ENCODE data around the gene KRTAP5-3. TPM values are rescaled to one million over a fixed set of nuclear protein-coding genes. Genes with fewer than 3 reads are reported as not detected.

Gene KRTAP5-3
- total and polyA plus RNA-seq, 2 donors (not counting 1 experiment from before 2014, with no cell fraction given) = not detected

DNA sequence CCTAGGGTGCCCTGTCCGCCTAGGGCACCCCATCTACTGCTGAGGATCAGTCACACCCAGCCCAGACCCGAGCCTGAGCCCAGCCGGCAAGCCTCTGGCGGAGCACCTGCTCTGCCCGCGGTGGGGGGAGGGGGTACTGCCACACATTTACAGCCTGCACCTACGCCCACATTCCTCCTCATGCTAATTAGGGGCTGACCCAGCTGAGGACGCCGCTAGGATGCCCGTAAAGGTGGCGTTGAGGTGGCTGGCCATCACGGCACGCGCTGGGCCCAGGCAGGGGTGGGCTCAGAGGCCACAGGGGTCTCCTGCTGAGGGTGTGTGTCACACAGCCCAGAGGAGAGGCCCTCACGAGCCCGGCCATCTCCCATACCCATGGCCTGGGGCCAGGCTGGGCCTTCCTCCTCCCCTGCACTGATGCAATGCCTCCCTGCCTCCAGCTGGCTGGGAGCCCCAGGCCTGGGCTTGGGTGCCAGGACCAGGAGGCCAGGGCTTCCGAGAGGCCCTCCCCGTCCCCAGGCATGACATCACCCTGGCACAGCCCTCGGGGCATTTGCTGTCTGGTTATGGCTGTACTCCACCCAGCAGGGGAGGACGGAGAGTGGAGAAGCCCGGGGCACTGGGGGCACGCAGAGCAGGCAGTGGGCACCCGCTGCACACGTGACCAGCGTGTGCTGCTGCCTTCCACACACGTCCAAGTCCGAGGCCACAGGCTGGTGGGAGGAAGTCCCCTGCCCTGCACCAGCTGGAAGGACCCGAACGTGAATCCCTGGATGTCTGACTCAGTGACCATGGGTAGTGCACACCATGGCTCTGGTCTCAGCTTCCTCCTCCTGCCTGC is 48.9 kb downstream of the KRTAP5-3 start:
- DNase-seq (peak; percentile 67), ATAC-seq (ENCODE audit: low read depth) (peak; percentile 70)
- H3K9me3 ChIP-seq (ENCODE audit: control extremely low read depth in 1 of 3, control insufficient read depth in 2 of 3, insufficient read depth in 1 of 3, low read length in 2 of 3) = peaks cover 0 to 3% (median 0%) of the 10 kb centered on the region in 3 donors
- H4K20me1 ChIP-seq (ENCODE audit: control insufficient read depth, insufficient read depth, low read length, poor library complexity, severe bottlenecking) = no peaks in the 10 kb centered on the region
- no peak overlapping the region for H3K4me2 ChIP-seq (replicated peaks; ENCODE audit: low read depth, low read length, poor library complexity, severe bottlenecking)
- H3K36me3 ChIP-seq (replicated peaks in 1 of 2; ENCODE audit: control extremely low read depth in 1 of 2, control insufficient read depth in 1 of 2, extremely low read depth in 1 of 2, insufficient read depth in 2 of 2, low read length in 1 of 2) = no peaks in the 10 kb centered on the region
- H3K9ac ChIP-seq (ENCODE audit: low read length) = no peak overlapping the region
- H3K27me3 ChIP-seq (replicated peaks in 1 of 4; ENCODE audit: control extremely low read depth in 1 of 4, control insufficient read depth in 3 of 4, insufficient read depth in 4 of 4, low read length in 3 of 4) = peaks cover 0 to 24% (median 6%) of the 10 kb centered on the region in 4 experiments
- CTCF ChIA-PET = interaction anchor here (1.0 to 1.5 kb wide), 2 partner anchors 15 to 16 kb away, joined by 3 read pairs; no protein-coding TSS in a partner anchor
- 70% methylated on average over 23 of the region's 29 CpGs for WGBS (ENCODE audit: insufficient coverage)
- Mint-ChIP-seq H3K27me3 (peaks cover 18% of the 10 kb centered on the region), H3K4me3 (no peak overlapping the region), H3K9me3 (ENCODE audit: insufficient read depth) (no peaks in the 10 kb centered on the region), H3K27ac (no peak overlapping the region), H3K4me1 (peaks cover 7% of the 10 kb centered on the region)
- H3K4me3 ChIP-seq (ENCODE audit: control extremely low read depth in 1 of 5, extremely low read depth in 1 of 5, insufficient read depth in 1 of 5, low read depth in 2 of 5, low read length in 4 of 5) = no peak overlapping the region
- H3K79me2 ChIP-seq (ENCODE audit: control insufficient read depth, insufficient read depth, low read length) = no peaks in the 10 kb centered on the region
- POLR2A ChIA-PET = no interaction called here
- TF ChIP-seq, protein P1, sequence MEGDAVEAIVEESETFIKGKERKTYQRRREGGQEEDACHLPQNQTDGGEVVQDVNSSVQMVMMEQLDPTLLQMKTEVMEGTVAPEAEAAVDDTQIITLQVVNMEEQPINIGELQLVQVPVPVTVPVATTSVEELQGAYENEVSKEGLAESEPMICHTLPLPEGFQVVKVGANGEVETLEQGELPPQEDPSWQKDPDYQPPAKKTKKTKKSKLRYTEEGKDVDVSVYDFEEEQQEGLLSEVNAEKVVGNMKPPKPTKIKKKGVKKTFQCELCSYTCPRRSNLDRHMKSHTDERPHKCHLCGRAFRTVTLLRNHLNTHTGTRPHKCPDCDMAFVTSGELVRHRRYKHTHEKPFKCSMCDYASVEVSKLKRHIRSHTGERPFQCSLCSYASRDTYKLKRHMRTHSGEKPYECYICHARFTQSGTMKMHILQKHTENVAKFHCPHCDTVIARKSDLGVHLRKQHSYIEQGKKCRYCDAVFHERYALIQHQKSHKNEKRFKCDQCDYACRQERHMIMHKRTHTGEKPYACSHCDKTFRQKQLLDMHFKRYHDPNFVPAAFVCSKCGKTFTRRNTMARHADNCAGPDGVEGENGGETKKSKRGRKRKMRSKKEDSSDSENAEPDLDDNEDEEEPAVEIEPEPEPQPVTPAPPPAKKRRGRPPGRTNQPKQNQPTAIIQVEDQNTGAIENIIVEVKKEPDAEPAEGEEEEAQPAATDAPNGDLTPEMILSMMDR (IDR thresholded peaks at IDR 0.05) = no peak
- TF ChIP-seq EZH2 (IDR thresholded peaks at IDR 0.05; ENCODE audit: borderline replicate concordance, insufficient read depth, low read depth, low read length, poor library complexity, severe bottlenecking) = no peak
- H3K4me1 ChIP-seq (ENCODE audit: control insufficient read depth in 2 of 2, insufficient read depth in 2 of 2, low read length in 2 of 2) = peaks cover 0 to 10% of the 10 kb centered on the region in 2 donors
- intact Hi-C loops (cut with micrococcal nuclease) = no loop called here
- H3K27ac ChIP-seq (ENCODE audit: low read length in 2 of 2) = no peak overlapping the region
- no peak overlapping the region for H2AFZ ChIP-seq (ENCODE audit: insufficient read depth, low read depth, low read length, poor library complexity, severe bottlenecking)

DNA sequence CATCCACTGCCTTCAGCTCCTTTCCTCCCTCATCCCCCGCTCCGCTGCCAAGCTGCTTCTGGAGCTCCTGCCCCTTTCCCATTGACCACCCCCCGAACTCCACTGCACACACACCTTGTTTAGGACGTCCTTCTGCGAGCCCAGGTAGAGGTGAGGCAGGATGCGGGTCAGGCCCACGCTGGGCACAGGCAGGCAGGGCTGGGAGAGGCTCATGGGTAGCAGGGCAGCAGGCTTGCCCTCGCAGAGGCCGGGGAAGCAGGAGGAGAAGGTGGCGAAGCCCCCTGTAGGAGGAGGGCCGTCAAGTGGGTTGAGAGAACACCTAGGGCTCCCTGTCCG is 49.5 kb downstream of the KRTAP5-3 start:
- CTCF ChIA-PET = interaction anchor here (1.0 to 1.5 kb wide), 2 partner anchors 16 to 35 kb away, joined by 3 to 4 read pairs; no protein-coding TSS in a partner anchor

More for the DNA sequence above, 49.5 kb downstream of the KRTAP5-3 start:
- DNase-seq (no peak), ATAC-seq (ENCODE audit: low read depth) (no peak)
- H3K9me3 Mint-ChIP-seq (ENCODE audit: insufficient read depth) = no peaks in the 10 kb centered on the region
- H3K27ac ChIP-seq (ENCODE audit: low read length in 2 of 2) = no peak overlapping the region
- no peak overlapping the region for H3K9ac ChIP-seq (ENCODE audit: low read length)
- no peak for TF ChIP-seq EZH2 (IDR thresholded peaks at IDR 0.05; ENCODE audit: borderline replicate concordance, insufficient read depth, low read depth, low read length, poor library complexity, severe bottlenecking)
- TF ChIP-seq, protein P1 (IDR thresholded peaks at IDR 0.05) = no peak
- no peaks in the 10 kb centered on the region for H4K20me1 ChIP-seq (ENCODE audit: control insufficient read depth, insufficient read depth, low read length, poor library complexity, severe bottlenecking)
- H2AFZ ChIP-seq (ENCODE audit: insufficient read depth, low read depth, low read length, poor library complexity, severe bottlenecking) = no peak overlapping the region
- H3K4me3 Mint-ChIP-seq = no peak overlapping the region
- H3K27ac Mint-ChIP-seq = no peak overlapping the region
- 73% methylated on average over 11 of the region's 12 CpGs for WGBS (ENCODE audit: insufficient coverage)
- peaks cover 0 to 10% of the 10 kb centered on the region in 2 donors for H3K4me1 ChIP-seq (ENCODE audit: control insufficient read depth in 2 of 2, insufficient read depth in 2 of 2, low read length in 2 of 2)
- H3K27me3 Mint-ChIP-seq = peaks cover 21% of the 10 kb centered on the region
- no peaks in the 10 kb centered on the region for H3K79me2 ChIP-seq (ENCODE audit: control insufficient read depth, insufficient read depth, low read length)
- H3K36me3 ChIP-seq (replicated peaks in 1 of 2; ENCODE audit: control extremely low read depth in 1 of 2, control insufficient read depth in 1 of 2, extremely low read depth in 1 of 2, insufficient read depth in 2 of 2, low read length in 1 of 2) = no peaks in the 10 kb centered on the region
- POLR2A ChIA-PET = no interaction called here
- no peak overlapping the region for H3K4me2 ChIP-seq (replicated peaks; ENCODE audit: low read depth, low read length, poor library complexity, severe bottlenecking)
- peaks cover 0 to 3% (median 0%) of the 10 kb centered on the region in 3 donors for H3K9me3 ChIP-seq (ENCODE audit: control extremely low read depth in 1 of 3, control insufficient read depth in 2 of 3, insufficient read depth in 1 of 3, low read length in 2 of 3)
- intact Hi-C loops (cut with micrococcal nuclease) = no loop called here
- H3K27me3 ChIP-seq (replicated peaks in 1 of 4; ENCODE audit: control extremely low read depth in 1 of 4, control insufficient read depth in 3 of 4, insufficient read depth in 4 of 4, low read length in 3 of 4) = peaks cover 0 to 29% (median 6%) of the 10 kb centered on the region in 4 experiments
- no peak overlapping the region for H3K4me3 ChIP-seq (ENCODE audit: control extremely low read depth in 1 of 5, extremely low read depth in 1 of 5, insufficient read depth in 1 of 5, low read depth in 2 of 5, low read length in 4 of 5)
- H3K4me1 Mint-ChIP-seq = peaks cover 7% of the 10 kb centered on the region
